Measurements from ENCODE around the gene ZNF777.

DNA sequence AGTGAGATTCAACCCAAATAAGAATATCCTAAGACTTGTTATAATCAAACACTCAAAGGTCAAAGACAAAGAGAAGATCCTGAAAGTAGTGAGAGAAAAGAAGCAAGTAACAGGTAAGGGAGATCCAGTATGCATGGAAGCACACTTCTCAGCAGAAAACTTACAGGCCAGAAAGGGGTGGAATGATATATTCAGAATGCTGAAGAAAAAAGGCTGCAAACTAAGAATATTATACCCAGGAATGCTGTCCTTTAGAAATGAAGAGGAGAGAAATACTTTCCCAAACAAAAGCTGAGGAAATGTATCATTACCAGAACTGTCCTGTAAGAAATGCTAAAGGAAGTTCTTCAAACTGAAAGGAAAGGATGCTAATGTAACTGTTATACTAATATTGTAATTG is 49.4 kb upstream of the ZNF777 start:
- TF ChIP-seq, protein P1, sequence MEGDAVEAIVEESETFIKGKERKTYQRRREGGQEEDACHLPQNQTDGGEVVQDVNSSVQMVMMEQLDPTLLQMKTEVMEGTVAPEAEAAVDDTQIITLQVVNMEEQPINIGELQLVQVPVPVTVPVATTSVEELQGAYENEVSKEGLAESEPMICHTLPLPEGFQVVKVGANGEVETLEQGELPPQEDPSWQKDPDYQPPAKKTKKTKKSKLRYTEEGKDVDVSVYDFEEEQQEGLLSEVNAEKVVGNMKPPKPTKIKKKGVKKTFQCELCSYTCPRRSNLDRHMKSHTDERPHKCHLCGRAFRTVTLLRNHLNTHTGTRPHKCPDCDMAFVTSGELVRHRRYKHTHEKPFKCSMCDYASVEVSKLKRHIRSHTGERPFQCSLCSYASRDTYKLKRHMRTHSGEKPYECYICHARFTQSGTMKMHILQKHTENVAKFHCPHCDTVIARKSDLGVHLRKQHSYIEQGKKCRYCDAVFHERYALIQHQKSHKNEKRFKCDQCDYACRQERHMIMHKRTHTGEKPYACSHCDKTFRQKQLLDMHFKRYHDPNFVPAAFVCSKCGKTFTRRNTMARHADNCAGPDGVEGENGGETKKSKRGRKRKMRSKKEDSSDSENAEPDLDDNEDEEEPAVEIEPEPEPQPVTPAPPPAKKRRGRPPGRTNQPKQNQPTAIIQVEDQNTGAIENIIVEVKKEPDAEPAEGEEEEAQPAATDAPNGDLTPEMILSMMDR (IDR thresholded peaks at IDR 0.05; ENCODE audit: poor library complexity, severe bottlenecking) = no peak
- no peak for TF ChIP-seq EZH2 (IDR thresholded peaks at IDR 0.05; ENCODE audit: borderline replicate concordance, insufficient read depth, low read length, poor library complexity, severe bottlenecking)
- TF ChIP-seq EP300 (conservative IDR thresholded peaks at IDR 0.05; ENCODE audit: poor library complexity, severe bottlenecking) = no peak
- TF ChIP-seq, protein P2, sequence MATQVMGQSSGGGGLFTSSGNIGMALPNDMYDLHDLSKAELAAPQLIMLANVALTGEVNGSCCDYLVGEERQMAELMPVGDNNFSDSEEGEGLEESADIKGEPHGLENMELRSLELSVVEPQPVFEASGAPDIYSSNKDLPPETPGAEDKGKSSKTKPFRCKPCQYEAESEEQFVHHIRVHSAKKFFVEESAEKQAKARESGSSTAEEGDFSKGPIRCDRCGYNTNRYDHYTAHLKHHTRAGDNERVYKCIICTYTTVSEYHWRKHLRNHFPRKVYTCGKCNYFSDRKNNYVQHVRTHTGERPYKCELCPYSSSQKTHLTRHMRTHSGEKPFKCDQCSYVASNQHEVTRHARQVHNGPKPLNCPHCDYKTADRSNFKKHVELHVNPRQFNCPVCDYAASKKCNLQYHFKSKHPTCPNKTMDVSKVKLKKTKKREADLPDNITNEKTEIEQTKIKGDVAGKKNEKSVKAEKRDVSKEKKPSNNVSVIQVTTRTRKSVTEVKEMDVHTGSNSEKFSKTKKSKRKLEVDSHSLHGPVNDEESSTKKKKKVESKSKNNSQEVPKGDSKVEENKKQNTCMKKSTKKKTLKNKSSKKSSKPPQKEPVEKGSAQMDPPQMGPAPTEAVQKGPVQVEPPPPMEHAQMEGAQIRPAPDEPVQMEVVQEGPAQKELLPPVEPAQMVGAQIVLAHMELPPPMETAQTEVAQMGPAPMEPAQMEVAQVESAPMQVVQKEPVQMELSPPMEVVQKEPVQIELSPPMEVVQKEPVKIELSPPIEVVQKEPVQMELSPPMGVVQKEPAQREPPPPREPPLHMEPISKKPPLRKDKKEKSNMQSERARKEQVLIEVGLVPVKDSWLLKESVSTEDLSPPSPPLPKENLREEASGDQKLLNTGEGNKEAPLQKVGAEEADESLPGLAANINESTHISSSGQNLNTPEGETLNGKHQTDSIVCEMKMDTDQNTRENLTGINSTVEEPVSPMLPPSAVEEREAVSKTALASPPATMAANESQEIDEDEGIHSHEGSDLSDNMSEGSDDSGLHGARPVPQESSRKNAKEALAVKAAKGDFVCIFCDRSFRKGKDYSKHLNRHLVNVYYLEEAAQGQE (IDR thresholded peaks at IDR 0.05; ENCODE audit: borderline replicate concordance) = no peak
- TF ChIP-seq RAD21 (conservative IDR thresholded peaks at IDR 0.05) = no peak
- no peak for TF ChIP-seq POLR2AphosphoS5 (IDR thresholded peaks at IDR 0.05)
- TF ChIP-seq TAF1 (IDR thresholded peaks at IDR 0.05; ENCODE audit: low read depth) = no peak
- no peak for TF ChIP-seq MXI1 (conservative IDR thresholded peaks at IDR 0.05; ENCODE audit: poor library complexity, severe bottlenecking)
